WTC11 (cell line): ENCODE data around the gene BICRA. TPM values are rescaled to one million over a fixed set of nuclear protein-coding genes. Genes with fewer than 3 reads are reported as not detected.
A peak's percentile ranks its signal among the peaks of the same experiment; 100 is the strongest.

Experiments
- ATAC-seq: fragments of 200-7000 bp; cut with Tn5 transposase; 2 replicates; pipeline ENCODE4 v1.10.0; 2021; ENCODE audit warnings: mild to moderate bottlenecking, moderate library complexity
- CTCF ChIA-PET: fragments of 300-600 bp; sonication (Branson Sonifier 250); formaldehyde crosslinking; loops from one replicate; lab custom pipeline; 2021; ENCODE audit warnings: antibody characterized with exemption; lab: Charles Lee
- POLR2A ChIA-PET: fragments of 350-600 bp; sonication (Branson Sonifier 250); formaldehyde crosslinking; loops from one replicate; lab custom pipeline; 2021; ENCODE audit warnings: antibody characterized with exemption; lab: Charles Lee
- DNase-seq: peaks from one replicate; pipeline ENCODE4 v3.0.0; 2021; ENCODE audit warnings: low spot score
- H3K27ac Mint-ChIP-seq: 2 replicates; pipeline ENCODE4 v1.8.0; 2021; ENCODE audit warnings: mixed read lengths
- H3K27me3 Mint-ChIP-seq: 2 replicates; pipeline ENCODE4 v1.8.0; 2021; ENCODE audit warnings: low read depth, mild to moderate bottlenecking, moderate library complexity, mixed read lengths
- H3K36me3 Mint-ChIP-seq: 2 replicates; pipeline ENCODE4 v1.8.0; 2021; ENCODE audit warnings: mixed read lengths
- H3K4me1 Mint-ChIP-seq: 2 replicates; pipeline ENCODE4 v1.8.0; 2022; ENCODE audit warnings: mixed read lengths
- H3K4me3 Mint-ChIP-seq: 2 replicates; pipeline ENCODE4 v1.8.0; 2021; ENCODE audit warnings: mild to moderate bottlenecking, moderate library complexity, mixed read lengths
- H3K9me3 Mint-ChIP-seq: 2 replicates; pipeline ENCODE4 v1.8.0; 2021; ENCODE audit warnings: mixed read lengths
- AFF4 ChIP-seq: sonication (generic); formaldehyde crosslinking; IDR thresholded peaks from 2 replicates; pipeline ENCODE4 v1.8.1; 2023; ENCODE audit warnings: mild to moderate bottlenecking, missing genetic modification reagents, borderline replicate concordance
- CBFB ChIP-seq: sonication (generic); formaldehyde crosslinking; IDR thresholded peaks from 2 replicates; pipeline ENCODE4 v1.8.1; 2022; ENCODE audit warnings: mild to moderate bottlenecking, low read depth, missing genetic modification reagents
- ELF4 ChIP-seq: sonication (generic); formaldehyde crosslinking; IDR thresholded peaks from 2 replicates; pipeline ENCODE4 v1.8.1; 2022; ENCODE audit warnings: low read depth, mild to moderate bottlenecking, moderate library complexity, missing genetic modification reagents
- FOXP4 ChIP-seq: sonication (generic); formaldehyde crosslinking; IDR thresholded peaks from 2 replicates; pipeline ENCODE4 v1.8.0; 2022; ENCODE audit warnings: mild to moderate bottlenecking, missing genetic modification reagents
- HMGA2 ChIP-seq: fragments of 250-450 bp; sonication (Bioruptor Pico); IDR thresholded peaks from 2 replicates; pipeline ENCODE4 v1.4.0; 2021; ENCODE audit warnings: mild to moderate bottlenecking, moderate library complexity
- HMGXB4 ChIP-seq: sonication (generic); formaldehyde crosslinking; IDR thresholded peaks from 2 replicates; pipeline ENCODE4 v1.8.1; 2023; ENCODE audit warnings: mild to moderate bottlenecking, moderate library complexity, missing genetic modification reagents
- MYBL2 ChIP-seq: sonication (generic); formaldehyde crosslinking; IDR thresholded peaks from 2 replicates; pipeline ENCODE4 v1.8.1; 2023; ENCODE audit warnings: mild to moderate bottlenecking, moderate library complexity, missing genetic modification reagents
- NFYB ChIP-seq: sonication (generic); formaldehyde crosslinking; conservative IDR thresholded peaks from 2 replicates; pipeline ENCODE4 v1.8.0; 2022; ENCODE audit warnings: low read depth, missing genetic modification reagents
- NR1H2 ChIP-seq: sonication (generic); formaldehyde crosslinking; IDR thresholded peaks from 2 replicates; pipeline ENCODE4 v1.9.0; 2021; ENCODE audit warnings: mild to moderate bottlenecking, moderate library complexity, missing genetic modification reagents
- RORB ChIP-seq: fragments of 250-450 bp; sonication (Bioruptor Pico); IDR thresholded peaks from 2 replicates; pipeline ENCODE4 v1.9.0; 2021; ENCODE audit warnings: mild to moderate bottlenecking
- SP1 ChIP-seq: sonication (generic); formaldehyde crosslinking; conservative IDR thresholded peaks from 2 replicates; pipeline ENCODE4 v1.8.1; 2022; ENCODE audit warnings: missing genetic modification reagents
- TEAD1 ChIP-seq: sonication (generic); formaldehyde crosslinking; IDR thresholded peaks from 2 replicates; pipeline ENCODE4 v1.8.0; 2022; ENCODE audit warnings: mild to moderate bottlenecking, missing genetic modification reagents
- ZBTB21 ChIP-seq: sonication (generic); formaldehyde crosslinking; IDR thresholded peaks from 2 replicates; pipeline ENCODE4 v1.8.1; 2023; ENCODE audit warnings: mild to moderate bottlenecking, missing genetic modification reagents, borderline replicate concordance
- ZMAT4 ChIP-seq: fragments of 250-450 bp; sonication (Bioruptor Pico); IDR thresholded peaks from 2 replicates; pipeline ENCODE4 v1.9.0; 2021; ENCODE audit warnings: mild to moderate bottlenecking
- ZNF232 ChIP-seq: sonication (generic); formaldehyde crosslinking; IDR thresholded peaks from 2 replicates; pipeline ENCODE4 v1.8.0; 2022; ENCODE audit warnings: mild to moderate bottlenecking, missing genetic modification reagents
- ZNF281 ChIP-seq: sonication (generic); formaldehyde crosslinking; IDR thresholded peaks from 2 replicates; pipeline ENCODE4 v1.8.0; 2023; ENCODE audit warnings: mild to moderate bottlenecking, missing genetic modification reagents
- ZNF317 ChIP-seq: sonication (generic); formaldehyde crosslinking; IDR thresholded peaks from 2 replicates; pipeline ENCODE4 v1.8.1; 2023; ENCODE audit warnings: low read depth, mild to moderate bottlenecking, moderate library complexity, missing genetic modification reagents, borderline replicate concordance
- ZNF396 ChIP-seq: fragments of 250-450 bp; sonication (Bioruptor Pico); IDR thresholded peaks from 2 replicates; pipeline ENCODE4 v1.8.0; 2021; ENCODE audit warnings: mild to moderate bottlenecking, moderate library complexity, borderline replicate concordance
- ZNF532 ChIP-seq: fragments of 250-450 bp; sonication (Bioruptor Pico); IDR thresholded peaks from 2 replicates; pipeline ENCODE4 v1.9.0; 2021; ENCODE audit warnings: mild to moderate bottlenecking, borderline replicate concordance
- total RNA-seq: library from RNA; stranded (reverse); gene quantifications from 3 replicates; pipeline ENCODE4 v1.2.3, GENCODE V29; 2021

Gene BICRA
- total RNA-seq, 1 experiment from 2014 or later, result 30.3 TPM

- TF ChIP-seq HMGXB4 (CRISPR knock-in tag), result no peak
Observed at GRCh38 chr19:47589824-47590223, 19.1 kb upstream of the BICRA start (continued).

GRCh38 chr19:47593860-47594259 lies 15.1 kb upstream of the BICRA start:
- Mint-ChIP-seq H3K27ac (peak overlapping the region; percentile 41; the same call in 1 of the 2 replicates), H3K9me3 (peaks cover 4% of the 10 kb centered on the region; the same call in 1 of the 2 replicates), H3K36me3 (no peaks in the 10 kb centered on the region), H3K4me3 (no peak overlapping the region), H3K4me1 (peaks cover 9% of the 10 kb centered on the region), H3K27me3 (no peaks in the 10 kb centered on the region; the same call in 1 of the 2 replicates)
- ChIA-PET CTCF (interaction anchor here (1.1 kb wide), 1 partner anchor 154 kb away, joined by 3 read pairs; no protein-coding TSS in a partner anchor), POLR2A (interaction anchor here (0.6 kb wide), 1 partner anchor 55 kb away, joined by 7 read pairs; no protein-coding TSS in a partner anchor)
- DNase-seq (no peak), ATAC-seq (no peak)
- TF ChIP-seq ZNF232 (CRISPR knock-in tag), result no peak
- no peak for TF ChIP-seq AFF4 (CRISPR knock-in tag)
- no peak for TF ChIP-seq ZMAT4
- TF ChIP-seq MYBL2 (CRISPR knock-in tag), result no peak
- no peak for TF ChIP-seq ZNF532 (CRISPR knock-in tag)
- no peak for TF ChIP-seq RORB (CRISPR knock-in tag)
- no peak for TF ChIP-seq SP1 (CRISPR knock-in tag)
- TF ChIP-seq TEAD1 (CRISPR knock-in tag), result no peak
- no peak for TF ChIP-seq CBFB
- TF ChIP-seq FOXP4 (CRISPR knock-in tag), result no peak
- TF ChIP-seq ZNF317 (CRISPR knock-in tag), result no peak
- TF ChIP-seq ZNF396 (CRISPR knock-in tag), result no peak
- no peak for TF ChIP-seq NFYB (CRISPR knock-in tag)
- TF ChIP-seq ZNF281 (CRISPR knock-in tag), result no peak
- no peak for TF ChIP-seq HMGA2 (CRISPR knock-in tag)
- TF ChIP-seq NR1H2 (CRISPR knock-in tag), result no peak
- TF ChIP-seq ZBTB21 (CRISPR knock-in tag), result no peak
- no peak for TF ChIP-seq ELF4 (CRISPR knock-in tag)
